ENCODE measurements around the gene GMNN. TPM values are rescaled to one million over a fixed set of nuclear protein-coding genes. Genes with fewer than 3 reads are reported as not detected.

GMNN gene
- total RNA-seq = 14.8 TPM

GRCh38 chr6:24774696-24775519 is at the start of gene GMNN:
TSS of gene GMNN (plus strand) at chr6:24774937. CDS start at chr6:24777247, 2,310 bp downstream.

GRCh38 chr6:24798740-24799540 is 24.2 kb downstream of the GMNN start, which contains the start of gene ARMH2:
TSS of gene ARMH2 (minus strand) at chr6:24798917. CDS start at chr6:24798857, 60 bp downstream.

Other genes starting within 250 kb of the GMNN start
- 33.9 TPM for gene KIAA0319, start 128.7 kb upstream of the GMNN start, total RNA-seq
- gene TDP2, start 108.0 kb upstream of the GMNN start, total RNA-seq = 33.4 TPM
- gene ACOT13, start 107.9 kb upstream of the GMNN start, total RNA-seq = 7.8 TPM
- gene C6orf62, start 55.8 kb upstream of the GMNN start, total RNA-seq = 122 TPM
- gene ARMH2, start 24.0 kb downstream of the GMNN start, total RNA-seq = not detected
- 33.4 TPM for gene RIPOR2, start 161.0 kb downstream of the GMNN start, total RNA-seq